NCI-H1694 (cell line): ENCODE data around the gene MCRS1.
"Not testable (repeated sequence)": the region's sequence is repeated elsewhere in the genome, so short reads cannot be mapped to it uniquely, and the experiment has no call there.

Experiments
- DNase-seq: peaks from one replicate; lab custom pipeline; 2025; lab: John Stamatoyannopoulos, UW

The MCRS1 gene

GRCh38 chr12:49540229-49541139 is 27.5 kb downstream of the MCRS1 start:
- no peak for DNase-seq

- DNase-seq = no peak
Measured at GRCh38 chr12:49539406-49540228, 28.3 kb downstream of the MCRS1 start.

- peak; percentile 27 for DNase-seq
Measured at GRCh38 chr12:49538510-49539403, 29.2 kb downstream of the MCRS1 start, which contains the start of gene KCNH3. TSS of gene KCNH3 (plus strand) at chr12:49539030. CDS start at chr12:49539417, 387 bp downstream.

GRCh38 chr12:49537752-49538509 is 30.0 kb downstream of the MCRS1 start:
- DNase-seq = no peak

GRCh38 chr12:49537231-49537751 is 30.7 kb downstream of the MCRS1 start:
- no peak for DNase-seq

GRCh38 chr12:49536526-49537071 is 31.3 kb downstream of the MCRS1 start:
- DNase-seq = no peak

GRCh38 chr12:49535921-49536525 is 31.9 kb downstream of the MCRS1 start:
- no peak for DNase-seq

GRCh38 chr12:49534731-49535278 is 33.1 kb downstream of the MCRS1 start:
- DNase-seq = no peak

- DNase-seq = not testable (repeated sequence)
Measured at GRCh38 chr12:49534122-49534521, 33.8 kb downstream of the MCRS1 start.

- DNase-seq = no peak
Measured at GRCh38 chr12:49533331-49533730, 34.6 kb downstream of the MCRS1 start.

- DNase-seq = no peak
Measured at GRCh38 chr12:49531745-49532144, 36.2 kb downstream of the MCRS1 start.

- no peak for DNase-seq
Measured at GRCh38 chr12:49529414-49529813, 38.5 kb downstream of the MCRS1 start.

GRCh38 chr12:49527361-49528130 is 40.4 kb downstream of the MCRS1 start:
- no peak for DNase-seq

- DNase-seq = no peak
Measured at GRCh38 chr12:49525942-49526341, 42.0 kb downstream of the MCRS1 start.

GRCh38 chr12:49524660-49525324 is 43.1 kb downstream of the MCRS1 start:
- no peak for DNase-seq

- no peak for DNase-seq
Measured at GRCh38 chr12:49521389-49521788, 46.6 kb downstream of the MCRS1 start.

GRCh38 chr12:49519574-49519936 is 48.4 kb downstream of the MCRS1 start:
- DNase-seq = no peak

GRCh38 chr12:49518914-49519573 is 48.9 kb downstream of the MCRS1 start:
- no peak for DNase-seq
